GM12864 (cell line): ENCODE data around the gene FBXO34.
A peak's percentile ranks its signal among the peaks of the same experiment; 100 is the strongest.

Experiments used
- DNase-seq: peaks from one replicate; pipeline ENCODE4 v3.0.0-alpha.2; 2011; ENCODE audit warnings: low read depth
- H3K4me3 ChIP-seq: 2 replicates; pipeline ENCODE4 v1.5.1; 2011; ENCODE audit warnings: mild to moderate bottlenecking, low read depth, low read length, control low read depth
- TF ChIP-seq, protein P1 (sequence below): IDR thresholded peaks from 2 replicates; pipeline ENCODE4 v1.5.1; 2011; ENCODE audit warnings: low read depth, mild to moderate bottlenecking, moderate library complexity, low read length, control low read depth, inconsistent platforms; ENCODE audit errors: missing control alignments

Gene FBXO34

DNA sequence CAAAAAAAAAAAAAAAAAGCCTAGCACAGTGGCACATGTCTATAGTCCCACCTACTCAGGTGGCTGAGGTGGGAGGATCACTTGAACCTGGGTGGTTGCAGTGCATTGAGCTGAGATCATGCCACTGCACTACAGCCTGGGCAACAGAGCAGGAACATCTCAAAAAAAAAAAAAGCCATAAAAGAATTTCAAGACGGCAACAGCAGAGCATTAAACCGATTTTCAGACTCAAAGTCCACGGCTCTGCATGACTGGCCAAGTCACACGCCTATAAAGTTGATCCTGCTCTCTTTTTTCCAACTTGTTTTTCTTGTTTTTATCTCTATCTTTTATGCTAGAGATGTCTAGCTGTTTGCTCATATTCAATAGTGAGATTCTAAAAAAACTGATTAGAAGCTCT lies 45.3 kb downstream of the FBXO34 start:
- TF ChIP-seq, protein P1, sequence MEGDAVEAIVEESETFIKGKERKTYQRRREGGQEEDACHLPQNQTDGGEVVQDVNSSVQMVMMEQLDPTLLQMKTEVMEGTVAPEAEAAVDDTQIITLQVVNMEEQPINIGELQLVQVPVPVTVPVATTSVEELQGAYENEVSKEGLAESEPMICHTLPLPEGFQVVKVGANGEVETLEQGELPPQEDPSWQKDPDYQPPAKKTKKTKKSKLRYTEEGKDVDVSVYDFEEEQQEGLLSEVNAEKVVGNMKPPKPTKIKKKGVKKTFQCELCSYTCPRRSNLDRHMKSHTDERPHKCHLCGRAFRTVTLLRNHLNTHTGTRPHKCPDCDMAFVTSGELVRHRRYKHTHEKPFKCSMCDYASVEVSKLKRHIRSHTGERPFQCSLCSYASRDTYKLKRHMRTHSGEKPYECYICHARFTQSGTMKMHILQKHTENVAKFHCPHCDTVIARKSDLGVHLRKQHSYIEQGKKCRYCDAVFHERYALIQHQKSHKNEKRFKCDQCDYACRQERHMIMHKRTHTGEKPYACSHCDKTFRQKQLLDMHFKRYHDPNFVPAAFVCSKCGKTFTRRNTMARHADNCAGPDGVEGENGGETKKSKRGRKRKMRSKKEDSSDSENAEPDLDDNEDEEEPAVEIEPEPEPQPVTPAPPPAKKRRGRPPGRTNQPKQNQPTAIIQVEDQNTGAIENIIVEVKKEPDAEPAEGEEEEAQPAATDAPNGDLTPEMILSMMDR, result no peak
- no peak overlapping the region for H3K4me3 ChIP-seq
- DNase-seq, result no peak

- H3K4me3 ChIP-seq, result no peak overlapping the region
- no peak for DNase-seq
- TF ChIP-seq, protein P1, result no peak
These were observed 46.5 kb downstream of the FBXO34 start for GRCh38 chr14:55317542-55318306.

DNA sequence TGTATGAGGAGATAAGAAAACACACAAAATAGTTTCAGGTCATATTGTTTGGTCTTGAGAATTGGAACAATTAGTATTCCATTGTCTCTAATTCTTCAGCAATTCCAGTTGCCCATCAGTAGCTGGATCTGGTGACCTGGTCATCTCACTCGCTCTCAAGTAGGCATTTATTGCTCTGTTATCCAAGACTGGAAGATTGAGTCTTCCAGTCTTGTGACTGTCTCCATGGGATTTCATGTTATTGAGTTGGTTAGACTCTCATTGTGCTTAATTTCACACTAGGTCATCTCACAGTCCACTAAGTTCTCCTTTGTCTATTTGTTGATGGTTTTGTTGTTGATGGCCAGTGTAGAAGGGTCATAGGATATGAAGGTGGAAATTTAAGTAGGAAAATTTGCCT lies 47.5 kb downstream of the FBXO34 start:
- no peak overlapping the region for H3K4me3 ChIP-seq
- DNase-seq, result no peak
- TF ChIP-seq, protein P1, result no peak

- H3K4me3 ChIP-seq, result no peak overlapping the region
- DNase-seq, result no peak
- TF ChIP-seq, protein P1, result no peak
These were observed 52.7 kb downstream of the FBXO34 start for GRCh38 chr14:55323910-55324309.

- TF ChIP-seq, protein P1, result no peak
- H3K4me3 ChIP-seq, result no peak overlapping the region
- no peak for DNase-seq
These were observed 53.6 kb downstream of the FBXO34 start for GRCh38 chr14:55324812-55325211.

DNA sequence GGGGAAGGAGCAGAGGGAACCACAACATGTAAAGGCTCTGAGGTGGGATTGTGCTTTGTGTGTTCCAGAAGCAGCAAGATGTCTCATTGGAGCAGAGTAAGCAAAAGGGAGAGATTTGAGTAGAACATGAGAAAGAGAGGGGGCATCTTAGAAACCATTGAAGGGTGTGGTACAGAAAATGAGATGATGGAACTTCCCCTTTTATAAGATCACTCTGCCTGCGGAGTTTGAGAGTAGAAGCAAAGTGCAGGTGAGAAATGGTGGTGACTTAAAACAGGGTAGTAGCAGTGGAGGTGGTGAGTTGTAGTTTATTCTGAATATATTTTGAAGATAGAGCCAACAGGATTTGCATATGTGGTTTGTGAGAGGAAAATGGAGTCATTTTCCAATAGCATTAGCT lies 56.0 kb downstream of the FBXO34 start:
- DNase-seq, result peak; percentile 64
- TF ChIP-seq, protein P1, result no peak
- H3K4me3 ChIP-seq, result no peak overlapping the region

- TF ChIP-seq, protein P1, result no peak
- no peak overlapping the region for H3K4me3 ChIP-seq
- no peak for DNase-seq
These were observed 57.1 kb downstream of the FBXO34 start for GRCh38 chr14:55328317-55328716.
